Measurements from ENCODE around the gene ACIN1. TPM values are rescaled to one million over a fixed set of nuclear protein-coding genes. Genes with fewer than 3 reads are reported as not detected.

The ACIN1 gene
- total and polyA plus RNA-seq, 8 donors, result 137 to 380 (median 332) TPM

DNA sequence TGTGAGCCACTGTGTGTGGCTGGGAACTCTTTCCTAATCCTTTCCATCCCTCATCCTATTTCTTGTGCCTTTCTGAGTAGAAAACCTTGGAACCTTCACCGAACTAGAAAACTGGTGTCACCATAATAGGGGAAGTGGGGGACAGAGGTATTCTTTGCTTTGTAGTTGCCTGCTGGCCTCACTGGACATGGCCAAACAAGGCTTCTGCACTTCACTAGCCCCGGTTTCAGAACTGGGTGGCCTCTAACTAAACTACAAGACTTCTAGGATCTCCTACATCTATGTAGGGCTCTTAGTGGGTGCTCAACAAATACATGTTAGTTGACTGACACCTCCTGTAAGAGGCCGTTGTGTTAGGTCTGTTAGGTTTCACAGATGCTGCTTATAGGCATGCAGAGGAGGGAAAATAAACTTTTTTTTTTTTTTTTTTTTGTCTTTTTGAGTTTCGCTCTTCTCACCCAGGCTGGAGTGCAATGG, 10.4 kb upstream of the ACIN1 start:
- TF ChIP-seq, protein P1, sequence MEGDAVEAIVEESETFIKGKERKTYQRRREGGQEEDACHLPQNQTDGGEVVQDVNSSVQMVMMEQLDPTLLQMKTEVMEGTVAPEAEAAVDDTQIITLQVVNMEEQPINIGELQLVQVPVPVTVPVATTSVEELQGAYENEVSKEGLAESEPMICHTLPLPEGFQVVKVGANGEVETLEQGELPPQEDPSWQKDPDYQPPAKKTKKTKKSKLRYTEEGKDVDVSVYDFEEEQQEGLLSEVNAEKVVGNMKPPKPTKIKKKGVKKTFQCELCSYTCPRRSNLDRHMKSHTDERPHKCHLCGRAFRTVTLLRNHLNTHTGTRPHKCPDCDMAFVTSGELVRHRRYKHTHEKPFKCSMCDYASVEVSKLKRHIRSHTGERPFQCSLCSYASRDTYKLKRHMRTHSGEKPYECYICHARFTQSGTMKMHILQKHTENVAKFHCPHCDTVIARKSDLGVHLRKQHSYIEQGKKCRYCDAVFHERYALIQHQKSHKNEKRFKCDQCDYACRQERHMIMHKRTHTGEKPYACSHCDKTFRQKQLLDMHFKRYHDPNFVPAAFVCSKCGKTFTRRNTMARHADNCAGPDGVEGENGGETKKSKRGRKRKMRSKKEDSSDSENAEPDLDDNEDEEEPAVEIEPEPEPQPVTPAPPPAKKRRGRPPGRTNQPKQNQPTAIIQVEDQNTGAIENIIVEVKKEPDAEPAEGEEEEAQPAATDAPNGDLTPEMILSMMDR (IDR thresholded peaks at IDR 0.05), result no peak
- no peak for ATAC-seq
- intact Hi-C loops (cut with DNase I), result loop anchor here in 1 of 2 donors (5.0 kb wide), 1 partner anchor 38 kb away; no protein-coding TSS in a partner anchor

DNA sequence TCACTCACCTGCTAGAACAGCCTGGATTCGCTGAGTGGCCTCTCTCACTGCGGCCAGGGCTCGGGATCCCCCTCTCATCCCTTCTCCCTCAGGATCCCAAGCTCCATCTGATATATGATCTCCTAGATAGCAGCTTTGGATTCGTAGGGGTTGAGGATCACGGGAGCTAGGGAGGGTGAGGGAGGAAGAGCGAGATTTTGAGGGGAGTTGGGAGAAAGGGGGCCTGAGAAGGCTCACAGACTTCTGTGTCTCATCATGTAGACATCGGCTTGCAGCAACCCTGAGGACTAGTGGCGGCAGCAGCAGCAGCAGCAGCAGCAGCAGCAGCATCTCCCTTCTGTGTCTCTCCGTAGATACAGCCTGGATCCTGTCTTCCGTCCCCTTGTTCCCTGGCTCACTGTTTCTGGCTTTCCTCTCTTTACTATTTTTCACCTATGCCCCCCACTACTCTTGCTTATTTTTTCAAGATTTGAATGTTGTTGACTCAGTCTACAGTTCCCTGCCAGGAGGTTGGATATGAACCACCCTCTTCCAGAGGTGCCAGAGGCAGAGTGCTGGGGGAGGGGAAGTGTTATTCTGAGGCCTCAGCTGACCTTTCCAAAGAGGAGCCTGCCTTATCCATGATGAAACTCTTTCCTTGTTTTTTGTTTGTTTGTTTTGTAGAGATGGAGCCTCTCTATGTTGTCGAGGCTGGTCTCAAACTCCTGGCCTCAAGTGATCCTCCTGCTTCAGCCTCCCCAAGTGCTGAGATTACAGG, 9.8 kb upstream of the ACIN1 start, which contains the start of gene CIROP:
CIROP (minus strand) TSS at position 399 of the 757 bp plus-strand sequence; CDS start at position 330, 69 bp downstream.
- intact Hi-C loops (cut with DNase I), result loop anchor here in 1 of 2 donors (5.0 kb wide), 1 partner anchor 37 kb away; no protein-coding TSS in a partner anchor
- DNase-seq (no peak), ATAC-seq (no peak)
- TF ChIP-seq, protein P1 (IDR thresholded peaks at IDR 0.05), result no peak
- Histone ChIP-seq H3K36me3 (no peaks in the 10 kb centered on the region), H3K27me3 (no peaks in the 10 kb centered on the region), H3K4me1 (peaks cover 0 to 10% of the 10 kb centered on the region in 2 donors), H3K4me3 (no peak within 1 kb of the TSS), H3K27ac (no peak within 1 kb of the TSS), H3K9me3 (no peaks in the 10 kb centered on the region)

More for the DNA sequence above, 10.4 kb upstream of the ACIN1 start:
- Histone ChIP-seq H3K36me3 (no peaks in the 10 kb centered on the region), H3K4me1 (peaks cover 0 to 10% of the 10 kb centered on the region in 2 donors), H3K4me3 (no peak overlapping the region), H3K27me3 (no peaks in the 10 kb centered on the region), H3K9me3 (no peaks in the 10 kb centered on the region), H3K27ac (no peak overlapping the region)
- no peak for DNase-seq

DNA sequence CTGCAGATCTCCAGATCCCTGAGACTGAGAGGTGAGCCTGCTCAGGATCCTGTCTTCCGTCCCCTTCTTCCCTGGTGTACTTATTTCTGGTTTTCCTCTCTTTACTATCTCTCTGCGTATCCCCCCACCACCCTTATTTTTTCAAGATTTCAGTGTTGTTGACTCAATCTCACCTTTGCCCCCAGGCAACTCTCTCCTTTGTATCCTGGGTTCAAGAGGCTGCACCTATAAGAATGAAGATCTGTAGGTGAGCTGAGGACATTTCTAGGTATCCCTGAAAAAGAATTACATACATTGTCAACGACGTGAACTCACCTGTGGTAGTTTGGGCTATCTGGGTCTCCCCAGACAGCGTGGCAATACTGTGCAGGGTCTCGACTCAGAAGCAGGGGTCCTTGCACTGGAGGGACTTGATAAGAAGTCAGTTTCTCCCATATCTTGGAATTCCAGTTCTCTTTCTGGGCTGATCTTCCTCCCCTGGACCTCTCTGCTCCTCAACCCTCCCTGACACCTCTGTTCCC, 9.2 kb upstream of the ACIN1 start:
- no peak for ATAC-seq
- TF ChIP-seq, protein P1 (IDR thresholded peaks at IDR 0.05), result no peak
- intact Hi-C loops (cut with DNase I), result no loop called here

DNA sequence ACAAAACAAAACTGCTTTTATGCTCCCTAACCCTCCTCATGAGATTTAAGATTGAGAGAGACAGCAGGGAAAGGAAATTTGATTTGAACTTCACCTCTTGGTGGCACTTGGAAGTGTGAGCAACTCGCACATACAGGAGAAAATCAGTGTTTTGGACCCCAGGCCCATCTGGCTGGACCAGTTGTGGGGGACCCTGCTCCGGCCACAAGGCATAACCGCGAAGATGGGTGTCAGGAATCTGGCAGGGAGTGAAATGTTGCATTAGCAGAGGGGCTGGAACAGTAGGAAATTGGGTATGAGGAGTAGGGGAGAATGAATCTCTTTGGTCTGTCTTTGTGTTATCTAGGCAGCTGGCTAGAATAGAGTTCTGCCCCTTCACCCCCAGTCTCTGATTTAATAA, 8.6 kb upstream of the ACIN1 start:
- intact Hi-C loops (cut with DNase I), result no loop called here

More for the DNA sequence above, 9.2 kb upstream of the ACIN1 start:
- Histone ChIP-seq H3K27me3 (no peaks in the 10 kb centered on the region), H3K36me3 (peaks cover 0 to 1% of the 10 kb centered on the region in 2 donors), H3K27ac (no peak overlapping the region), H3K4me1 (peaks cover 0 to 16% of the 10 kb centered on the region in 2 donors), H3K9me3 (no peaks in the 10 kb centered on the region), H3K4me3 (no peak overlapping the region)
- DNase-seq, result no peak

More for the DNA sequence above, 8.6 kb upstream of the ACIN1 start:
- H3K4me3 ChIP-seq, result no peak overlapping the region
- H3K36me3 ChIP-seq, result peaks cover 0 to 7% of the 10 kb centered on the region in 2 donors
- no peak overlapping the region for H3K27ac ChIP-seq
- no peaks in the 10 kb centered on the region for H3K9me3 ChIP-seq
- DNase-seq, result no peak
- no peak for ATAC-seq
- H3K27me3 ChIP-seq, result no peaks in the 10 kb centered on the region
- TF ChIP-seq, protein P1 (IDR thresholded peaks at IDR 0.05), result no peak
- H3K4me1 ChIP-seq, result peaks cover 0 to 21% of the 10 kb centered on the region in 2 donors

Measured in left lung (tissue), 10 donors.